Ishikawa (cell line): Measurements from ENCODE around the gene SETSIP.
A peak's percentile ranks its signal among the peaks of the same experiment; 100 is the strongest.

ENCODE experiments used
- CEBPB ChIP-seq: IDR thresholded peaks from 2 replicates; pipeline ENCODE4 v1.6.1; 2012
- CREB1 ChIP-seq: IDR thresholded peaks from 2 replicates; pipeline ENCODE4 v1.6.1; 2012; ENCODE audit warnings: low read depth
- EGR1 ChIP-seq: IDR thresholded peaks from 2 replicates; pipeline ENCODE4 v1.6.1; 2012
- EP300 ChIP-seq: IDR thresholded peaks from 2 replicates; pipeline ENCODE4 v1.6.1; 2012; ENCODE audit warnings: borderline replicate concordance
- FOXM1 ChIP-seq: IDR thresholded peaks from 2 replicates; pipeline ENCODE4 v1.6.1; 2012; ENCODE audit warnings: low read depth, borderline replicate concordance
- MAX ChIP-seq: IDR thresholded peaks from 2 replicates; pipeline ENCODE4 v1.6.1; 2012
- NFIC ChIP-seq: IDR thresholded peaks from 2 replicates; pipeline ENCODE4 v1.6.1; 2012
- RAD21 ChIP-seq: IDR thresholded peaks from 2 replicates; pipeline ENCODE4 v1.6.1; 2012; ENCODE audit warnings: low read depth
- REST ChIP-seq: IDR thresholded peaks from 2 replicates; pipeline ENCODE4 v1.6.1; 2012; ENCODE audit warnings: low read depth, mild to moderate bottlenecking
- TAF1 ChIP-seq: IDR thresholded peaks from 2 replicates; pipeline ENCODE4 v1.6.1; 2012; ENCODE audit warnings: low read depth, mild to moderate bottlenecking
- TCF12 ChIP-seq: IDR thresholded peaks from 2 replicates; pipeline ENCODE4 v1.6.1; 2012; ENCODE audit warnings: low read depth
- TEAD4 ChIP-seq: IDR thresholded peaks from 2 replicates; pipeline ENCODE4 v1.6.1; 2012
- USF1 ChIP-seq: IDR thresholded peaks from 2 replicates; pipeline ENCODE4 v1.6.1; 2012
- YY1 ChIP-seq: IDR thresholded peaks from 2 replicates; pipeline ENCODE4 v1.6.1; 2012; ENCODE audit warnings: low read depth
- ZBTB7A ChIP-seq: IDR thresholded peaks from 2 replicates; pipeline ENCODE4 v1.6.1; 2012; ENCODE audit warnings: low read depth

SETSIP gene

GRCh38 chr1:92080128-92080985 is 5.1 kb upstream of the SETSIP start, which contains the start of gene BTBD8:
BTBD8 (plus strand) TSS chr1:92080345; CDS start chr1:92080572, 227 bp downstream.
- TF ChIP-seq TAF1 (peak; percentile 31; the same call in 1 of the 2 replicates), YY1 (0 out of 2 replicates have a peak, but pooled peaks have one; percentile 6), CEBPB (no peak), CREB1 (no peak), MAX (peak; percentile 6; the same call in 1 of the 2 replicates), ZBTB7A (peak; percentile 54; the same call in 1 of the 2 replicates)

- TF ChIP-seq CREB1 (no peak), REST (no peak), CEBPB (no peak), NFIC (no peak), EP300 (no peak), TCF12 (no peak), ZBTB7A (no peak), YY1 (no peak), USF1 (no peak), TAF1 (no peak), FOXM1 (no peak), MAX (no peak), TEAD4 (no peak), RAD21 (no peak)
Observed at GRCh38 chr1:92079441-92079840, 4.2 kb upstream of the SETSIP start.

GRCh38 chr1:92076363-92076762 is 1.2 kb upstream of the SETSIP start:
- TF ChIP-seq TEAD4 (no peak), TCF12 (no peak), REST (no peak), RAD21 (no peak), USF1 (no peak), YY1 (no peak), NFIC (no peak), EP300 (no peak), EGR1 (no peak), CREB1 (no peak), CEBPB (no peak), MAX (no peak), FOXM1 (no peak), TAF1 (no peak), ZBTB7A (no peak)

GRCh38 chr1:92070892-92071291 is 4.3 kb downstream of the SETSIP start:
- TF ChIP-seq USF1 = no peak
- TF ChIP-seq NFIC = no peak

- TF ChIP-seq ZBTB7A (no peak), TAF1 (no peak), NFIC (0 out of 2 replicates have a peak, but pooled peaks have one; percentile 12), YY1 (no peak)
Observed at GRCh38 chr1:92066321-92066720, 8.9 kb downstream of the SETSIP start.

- TF ChIP-seq FOXM1 = no peak
Observed at GRCh38 chr1:92065042-92065441, 10.2 kb downstream of the SETSIP start.
